H1 (cell line): Measurements from ENCODE around the gene ZC3HAV1. TPM values are rescaled to one million over a fixed set of nuclear protein-coding genes. Genes with fewer than 3 reads are reported as not detected.

Source experiments
- CTCF ChIA-PET: fragments of 300-600 bp; sonication (Branson Sonifier 250); formaldehyde crosslinking; loops from one replicate; lab custom pipeline; 2021; ENCODE audit not compliant: partially characterized antibody; lab: Charles Lee
- POLR2A ChIA-PET: fragments of 300-600 bp; sonication (Branson Sonifier 250); formaldehyde crosslinking; loops from one replicate; lab custom pipeline; 2021; ENCODE audit warnings: inconsistent platforms; ENCODE audit not compliant: partially characterized antibody; lab: Charles Lee
- DNase-seq, 2 experiments: peaks; one replicate each; pipeline versions ENCODE4 v3.0.0 to v3.0.0-alpha.2; 2010 to 2022; ENCODE audit warnings: low spot score in 2 of 2, low read depth in 1 of 2, mixed read lengths in 1 of 2
- FAIRE-seq: peaks from 2 replicates; lab custom pipeline; 2011; peaks lifted over from hg19 to GRCh38; lab: Jason Lieb, UNC
- H2AFZ ChIP-seq: 2 replicates; pipeline ENCODE4 v1.8.1; 2012; ENCODE audit warnings: low read length, inconsistent platforms
- H2AK5ac ChIP-seq: 2 replicates; pipeline ENCODE4 v1.6.1; 2013; ENCODE audit warnings: low read depth, low read length
- H2BK120ac ChIP-seq: replicated peaks from 2 replicates; pipeline ENCODE3; 2013; ENCODE audit warnings: low read depth, low read length, inconsistent platforms
- H2BK12ac ChIP-seq: 2 replicates; pipeline ENCODE4 v1.6.1; 2013; ENCODE audit warnings: low read depth, low read length
- H2BK15ac ChIP-seq: 2 replicates; pipeline ENCODE4 v1.6.1; 2013; ENCODE audit warnings: low read length
- H2BK20ac ChIP-seq: 2 replicates; pipeline ENCODE4 v1.6.1; 2013; ENCODE audit warnings: low read length
- H2BK5ac ChIP-seq: 2 replicates; pipeline ENCODE4 v1.6.1; 2013; ENCODE audit warnings: low read depth, low read length
- H3K14ac ChIP-seq: 2 replicates; pipeline ENCODE4 v1.6.1; 2013; ENCODE audit warnings: inconsistent platforms; ENCODE audit not compliant: insufficient read length
- H3K18ac ChIP-seq: 2 replicates; pipeline ENCODE4 v1.6.1; 2013; ENCODE audit warnings: low read length; ENCODE audit errors: extremely low read depth
- H3K23ac ChIP-seq: 2 replicates; pipeline ENCODE4 v1.6.1; 2013; ENCODE audit warnings: inconsistent platforms; ENCODE audit not compliant: insufficient read length
- H3K23me2 ChIP-seq: 2 replicates; pipeline ENCODE4 v1.6.1; 2013; ENCODE audit warnings: low read depth, low read length
- H3K27ac ChIP-seq: 2 replicates; pipeline ENCODE4 v1.6.1; 2011; ENCODE audit warnings: low read depth, low read length, inconsistent platforms
- H3K27me3 ChIP-seq, 4 experiments: replicated peaks in 1 of 4; 1 replicate in 1 of 4; 2 replicates in 3 of 4; pipeline versions ENCODE4 v1.6.1 to v1.8.1; 2011 to 2013; ENCODE audit warnings: low read length in 3 of 4, mild to moderate bottlenecking in 3 of 4, inconsistent platforms in 2 of 4, mixed read lengths in 2 of 4, moderate library complexity in 1 of 4; ENCODE audit not compliant: control insufficient read depth in 3 of 4, insufficient read depth in 3 of 4; ENCODE audit errors: extremely low read depth in 1 of 4
- H3K36me3 ChIP-seq, 4 experiments: 2 replicates each; pipeline versions ENCODE4 v1.6.1 to v1.8.1; 2011 to 2013; ENCODE audit warnings: mild to moderate bottlenecking in 4 of 4, low read length in 3 of 4, moderate library complexity in 2 of 4, control low read depth in 1 of 4, inconsistent platforms in 1 of 4; ENCODE audit not compliant: insufficient read depth in 4 of 4, control insufficient read depth in 2 of 4
- H3K4ac ChIP-seq: replicated peaks from 2 replicates; pipeline ENCODE3; 2013; ENCODE audit warnings: low read length, low read depth, mixed read lengths, inconsistent platforms; ENCODE audit not compliant: insufficient read length
- H3K4me1 ChIP-seq, 4 experiments: replicated peaks in 1 of 4; 1 replicate in 1 of 4; 2 replicates in 3 of 4; pipeline versions ENCODE4 v1.6.1 to v1.8.1; 2011 to 2013; ENCODE audit warnings: low read length in 3 of 4, inconsistent platforms in 2 of 4, mixed read lengths in 1 of 4; ENCODE audit not compliant: insufficient read depth in 4 of 4, control insufficient read depth in 3 of 4
- H3K4me2 ChIP-seq, 2 experiments: 2 replicates each; pipeline versions ENCODE4 v1.6.1 to v1.8.1; 2011 to 2013; ENCODE audit warnings: low read depth in 2 of 2, low read length in 2 of 2, control low read depth in 1 of 2, inconsistent platforms in 1 of 2, mild to moderate bottlenecking in 1 of 2; ENCODE audit not compliant: insufficient read depth in 1 of 2
- H3K4me3 ChIP-seq, 4 experiments: fragments of 200-600, 300-600 bp in 1 of 4; sonication (generic), shearing (Covaris generic), sonication (Bioruptor Twin) in 1 of 4; 2 replicates each; pipeline versions ENCODE4 v1.5.1 to v1.8.1; 2011 to 2016; ENCODE audit warnings: low read length in 4 of 4, low read depth in 3 of 4, control low read depth in 2 of 4, inconsistent platforms in 2 of 4, mild to moderate bottlenecking in 2 of 4, mixed read lengths in 1 of 4, moderate library complexity in 1 of 4; ENCODE audit not compliant: insufficient read depth in 2 of 4; ENCODE audit errors: extremely low read depth in 1 of 4
- H3K56ac ChIP-seq: replicated peaks from 2 replicates; pipeline ENCODE3; 2013; ENCODE audit warnings: low read depth, mild to moderate bottlenecking, mixed read lengths, low read length, inconsistent platforms; ENCODE audit not compliant: insufficient read length
- H3K79me1 ChIP-seq: 2 replicates; pipeline ENCODE4 v1.6.1; 2013; ENCODE audit warnings: low read depth, low read length, control low read depth
- H3K79me2 ChIP-seq, 2 experiments: 2 replicates each; pipeline versions ENCODE4 v1.6.1 to v1.8.1; 2012 to 2013; ENCODE audit warnings: low read length in 2 of 2, mild to moderate bottlenecking in 2 of 2, inconsistent platforms in 1 of 2; ENCODE audit not compliant: insufficient read depth in 2 of 2, control insufficient read depth in 1 of 2
- H3K9ac ChIP-seq, 4 experiments: replicated peaks in 1 of 4; 1 replicate in 1 of 4; 2 replicates in 3 of 4; pipeline versions ENCODE4 v1.6.1 to v1.8.1; 2011 to 2013; ENCODE audit warnings: low read depth in 3 of 4, low read length in 3 of 4, control low read depth in 2 of 4, mild to moderate bottlenecking in 2 of 4, moderate library complexity in 2 of 4, inconsistent platforms in 1 of 4; ENCODE audit errors: extremely low read depth in 1 of 4
- H3K9me3 ChIP-seq, 2 experiments: 2 replicates each; pipeline versions ENCODE4 v1.6.1 to v1.8.1; 2012 to 2013; ENCODE audit warnings: mild to moderate bottlenecking in 2 of 2, moderate library complexity in 2 of 2, control low read depth in 1 of 2, inconsistent platforms in 1 of 2, low read depth in 1 of 2, low read length in 1 of 2, mixed read lengths in 1 of 2; ENCODE audit not compliant: insufficient read depth in 2 of 2
- H4K20me1 ChIP-seq, 2 experiments: replicated peaks in 1 of 2; 2 replicates each; pipeline versions ENCODE3 to v1.8.1; 2011 to 2013; ENCODE audit warnings: inconsistent platforms in 2 of 2, low read length in 2 of 2, mild to moderate bottlenecking in 1 of 2; ENCODE audit not compliant: insufficient read depth in 2 of 2, control insufficient read depth in 1 of 2
- H4K5ac ChIP-seq: 2 replicates; pipeline ENCODE4 v1.6.1; 2013; ENCODE audit warnings: low read length, low read depth, mixed read lengths, inconsistent platforms; ENCODE audit not compliant: insufficient read length
- H4K8ac ChIP-seq: 2 replicates; pipeline ENCODE4 v1.8.0; 2013; ENCODE audit warnings: mild to moderate bottlenecking, moderate library complexity, low read length, inconsistent platforms; ENCODE audit not compliant: insufficient read depth; ENCODE audit errors: extremely low read depth
- H4K91ac ChIP-seq: replicated peaks from 2 replicates; pipeline ENCODE3; 2013; ENCODE audit warnings: low read length, mixed read lengths, inconsistent platforms; ENCODE audit not compliant: insufficient read length
- ASH2L ChIP-seq: fragments of 200-600, 300-600 bp; sonication (generic); IDR thresholded peaks from one replicate; pipeline ENCODE4 v1.7.1; 2017; ENCODE audit warnings: low read length
- CHD2 ChIP-seq: IDR thresholded peaks from 2 replicates; pipeline ENCODE4 v1.6.1; 2012; ENCODE audit warnings: low read length, improper control_type of control experiment
- CREB1 ChIP-seq: IDR thresholded peaks from 2 replicates; pipeline ENCODE4 v1.6.1; 2012; ENCODE audit warnings: inconsistent platforms
- EGR1 ChIP-seq: IDR thresholded peaks from 2 replicates; pipeline ENCODE4 v1.6.1; 2011; ENCODE audit warnings: low read depth, low read length, borderline replicate concordance
- EZH2 ChIP-seq: fragments of 200-600 bp; sonication (generic); IDR thresholded peaks from 2 replicates; pipeline ENCODE4 v1.7.1; 2012; ENCODE audit warnings: low read depth, mild to moderate bottlenecking, moderate library complexity, low read length, inconsistent platforms; ENCODE audit not compliant: severe bottlenecking
- FOSL1 ChIP-seq: IDR thresholded peaks from 2 replicates; pipeline ENCODE4 v1.6.1; 2011; ENCODE audit warnings: mild to moderate bottlenecking, low read depth, low read length, moderate library complexity; ENCODE audit not compliant: insufficient read depth
- KDM1A ChIP-seq: fragments of 200-600, 300-600 bp; sonication (generic); IDR thresholded peaks from 2 replicates; pipeline ENCODE4 v1.7.1; 2016; ENCODE audit warnings: mild to moderate bottlenecking, low read length, borderline replicate concordance
- KDM5A ChIP-seq: fragments of 200-600 bp; IDR thresholded peaks from 2 replicates; pipeline ENCODE4 v1.7.1; 2012; ENCODE audit warnings: mild to moderate bottlenecking, low read length, inconsistent platforms, mixed read lengths
- MAFK ChIP-seq: IDR thresholded peaks from 2 replicates; pipeline ENCODE4 v1.6.1; 2012; ENCODE audit warnings: low read depth, mild to moderate bottlenecking, improper control_type of control experiment, low read length
- RNF2 ChIP-seq: fragments of 200-900, 300-1000 bp; sonication (generic); IDR thresholded peaks from 2 replicates; pipeline ENCODE4 v1.7.1; 2016; ENCODE audit warnings: borderline replicate concordance, low read depth, mild to moderate bottlenecking, antibody characterized with exemption, low read length; ENCODE audit not compliant: poor library complexity, severe bottlenecking; ENCODE audit errors: missing control alignments
- SAP30 ChIP-seq: fragments of 300-600 bp; sonication (generic); IDR thresholded peaks from 2 replicates; pipeline ENCODE4 v1.7.1; 2012; ENCODE audit warnings: low read length, moderate library complexity, mild to moderate bottlenecking, inconsistent platforms; ENCODE audit not compliant: insufficient read depth, insufficient replicate concordance
- TAF1 ChIP-seq: IDR thresholded peaks from 2 replicates; pipeline ENCODE4 v1.6.1; 2011; ENCODE audit warnings: mild to moderate bottlenecking, low read depth, low read length
- WGBS, 2 experiments: shearing (Covaris generic) in 1 of 2; methylation state at CpG; one replicate each; pipeline versions ENCODE4 v1.1.6 to v1.1.7; 2013 to 2015; ENCODE audit warnings: low lambda C conversion rate in 2 of 2, mixed read lengths in 2 of 2, inconsistent platforms in 1 of 2, low coverage in 1 of 2, missing lambda C conversion rate in 1 of 2; ENCODE audit not compliant: insufficient replicate concordance in 2 of 2, insufficient coverage in 1 of 2, insufficient read length in 1 of 2; ENCODE audit errors: extremely low coverage in 1 of 2, missing lambda C conversion rate in 1 of 2; 5-methylcytosine and 5-hydroxymethylcytosine counted together
- polyA plus RNA-seq, 7 experiments: library from polyadenylated mRNA; depleted of rRNA in 3 of 7; stranded (reverse) in 5 of 7; unstranded in 2 of 7; fragments of >200 nt in 5 of 7; fragments of 200-250 nt in 2 of 7; gene quantifications; 1 replicate in 5 of 7; 2 replicates in 1 of 7; 4 replicates in 1 of 7; pipeline versions ENCODE4 v1.2.1 to v1.2.3, GENCODE V29; 2011 to 2013; ENCODE audit warnings: missing spikeins in 2 of 7, mixed read lengths in 2 of 7
- total RNA-seq: library from RNA; stranded (reverse); fragmentation: NEBNext Ultra II Directional; extraction: Animal tissue kit (Norgen Biotek cat#: 25700); gene quantifications from 2 replicates; pipeline ENCODE4 v1.2.1, GENCODE V29; 2021

ZC3HAV1 gene
- total and polyA plus RNA-seq, 2 of the 8 experiments (the other 6 are each of a cell fraction or from before 2014, with no cell fraction given): 22.5 to 43.4 TPM

- Histone ChIP-seq H4K8ac (no peak overlapping the region), H3K23ac (no peak overlapping the region), H2BK15ac (no peak overlapping the region), H3K9me3 (no peaks in the 10 kb centered on the region), H3K23me2 (no peaks in the 10 kb centered on the region), H3K79me1 (no peaks in the 10 kb centered on the region), H4K20me1 (no peaks in the 10 kb centered on the region), H3K9ac (0 out of 7 replicates have a peak overlapping the region, but pooled peaks of 1 of the 4 experiments have one; percentile 18), H3K36me3 (no peaks in the 10 kb centered on the region), H3K79me2 (no peaks in the 10 kb centered on the region), H3K4ac (no peak overlapping the region), H3K27me3 (no peaks in the 10 kb centered on the region), H2BK12ac (no peak overlapping the region), H2BK120ac (no peak overlapping the region), H3K4me1 (peaks cover 0 to 8% (median 1%) of the 10 kb centered on the region in 4 experiments; a peak in 2 of 7 replicates), H3K4me2 (no peak overlapping the region), H4K91ac (no peak overlapping the region), H3K14ac (no peak overlapping the region), H3K56ac (no peak overlapping the region), H3K4me3 (no peak overlapping the region), H2AK5ac (no peak overlapping the region), H3K27ac (no peak overlapping the region), H2BK20ac (no peak overlapping the region), H3K18ac (no peak overlapping the region; the same call in 1 of the 2 replicates), H2AFZ (peak overlapping the region; percentile 54), H2BK5ac (no peak overlapping the region), H4K5ac (no peak overlapping the region)
- POLR2A ChIA-PET: no interaction called here
- 81% methylated on average over 8 of the region's 8 CpGs; no CpG with 5 or more reads in 1 of the 2 experiments for WGBS, 2 experiments
- FAIRE-seq (no peak), DNase-seq (no peak)
- CTCF ChIA-PET: no interaction called here
- no peak for TF ChIP-seq EZH2
- no peak for TF ChIP-seq RNF2
- no peak for TF ChIP-seq EGR1
- TF ChIP-seq ASH2L: no peak
- no peak for TF ChIP-seq FOSL1
- TF ChIP-seq TAF1: no peak
- no peak for TF ChIP-seq SAP30
- TF ChIP-seq MAFK: peak; percentile 56; the same call in 1 of the 2 replicates
- TF ChIP-seq KDM1A: no peak
- TF ChIP-seq KDM5A: no peak
- no peak for TF ChIP-seq CREB1
- TF ChIP-seq CHD2: no peak
These were observed 8.8 kb upstream of the ZC3HAV1 start for GRCh38 chr7:139118234-139118804.
